K562 (cell line): Measurements from ENCODE around the gene IGF2BP1. TPM values are rescaled to one million over a fixed set of nuclear protein-coding genes. Genes with fewer than 3 reads are reported as not detected.
A peak's percentile ranks its signal among the peaks of the same experiment; 100 is the strongest.

ENCODE experiments used
- ADNP ChIP-seq: fragments of 200-800 bp; sonication (Bioruptor generic); IDR thresholded peaks from 2 replicates; pipeline ENCODE4 v1.6.1; 2016; ENCODE audit warnings: missing genetic modification characterization, missing compliant biosample characterization
- ARID2 ChIP-seq: fragments of 450-650 bp; IDR thresholded peaks from 2 replicates; pipeline ENCODE4 v1.6.1; 2017; ENCODE audit warnings: antibody characterized with exemption, mild to moderate bottlenecking
- BHLHE40 ChIP-seq: IDR thresholded peaks from 2 replicates; pipeline ENCODE4 v1.6.1; 2011; ENCODE audit warnings: low read length, improper control_type of control experiment
- BRF2 ChIP-seq: IDR thresholded peaks from 3 replicates; pipeline ENCODE4 v1.6.1; 2011; ENCODE audit warnings: borderline replicate concordance, mild to moderate bottlenecking; ENCODE audit not compliant: insufficient read length, insufficient read depth
- DDX20 ChIP-seq: fragments of 450-650 bp; IDR thresholded peaks from 2 replicates; pipeline ENCODE4 v1.6.1; 2016; ENCODE audit warnings: missing genetic modification characterization, low read depth, mild to moderate bottlenecking, missing compliant biosample characterization, moderate library complexity
- HOMEZ ChIP-seq: fragments of 250-450 bp; sonication (Bioruptor Pico); IDR thresholded peaks from 2 replicates; pipeline ENCODE4 v1.4.0; 2020; ENCODE audit warnings: mild to moderate bottlenecking, moderate library complexity
- KDM2B ChIP-seq: fragments of 250-450 bp; sonication (Bioruptor Pico); IDR thresholded peaks from 2 replicates; pipeline ENCODE4 v1.8.0; 2021; ENCODE audit warnings: mild to moderate bottlenecking, moderate library complexity
- KLF10 ChIP-seq: fragments of 250-450 bp; sonication (Bioruptor Pico); IDR thresholded peaks from 2 replicates; pipeline ENCODE4 v1.6.1; 2021; ENCODE audit warnings: matching md5 sums
- PKNOX1 ChIP-seq: fragments of 450-650 bp; IDR thresholded peaks from 2 replicates; pipeline ENCODE4 v1.6.1; 2016
- POLR2G ChIP-seq: fragments of 200-400 bp; formaldehyde crosslinking; IDR thresholded peaks from 2 replicates; pipeline ENCODE4 v1.6.1; 2017; ENCODE audit warnings: low read depth, mild to moderate bottlenecking, antibody characterized with exemption, low read length, moderate library complexity
- PRDM10 ChIP-seq: fragments of 450-650 bp; IDR thresholded peaks from 2 replicates; pipeline ENCODE4 v1.6.1; 2018; ENCODE audit not compliant: partially characterized antibody
- RNF219 ChIP-seq: fragments of 250-450 bp; sonication (Bioruptor Pico); IDR thresholded peaks from 2 replicates; pipeline ENCODE4 v1.5.0; 2022; ENCODE audit warnings: mild to moderate bottlenecking
- STAG1 ChIP-seq: sonication (generic); formaldehyde crosslinking; IDR thresholded peaks from 2 replicates; pipeline ENCODE4 v1.5.0; 2020; ENCODE audit warnings: missing genetic modification reagents, borderline replicate concordance
- THRAP3 ChIP-seq: fragments of 450-650 bp; IDR thresholded peaks from 2 replicates; pipeline ENCODE4 v1.6.1; 2016; ENCODE audit warnings: mild to moderate bottlenecking, inconsistent platforms, borderline replicate concordance
- ZBTB12 ChIP-seq: fragments of 250-450 bp; sonication (Bioruptor Pico); IDR thresholded peaks from 2 replicates; pipeline ENCODE4 v1.4.0; 2020
- ZNF282 ChIP-seq: sonication (generic); formaldehyde crosslinking; IDR thresholded peaks from 2 replicates; pipeline ENCODE4 v1.8.1; 2023; ENCODE audit warnings: missing genetic modification reagents
- polyA plus RNA-seq, 8 experiments: library from polyadenylated mRNA; depleted of rRNA in 4 of 8; stranded (reverse) in 5 of 8; unstranded in 3 of 8; fragments of >200 nt; fragmentation: Nextera tagmentation in 2 of 8; fragmentation: Illumina TruSeq in 1 of 8; extraction: Ambion mirVana in 2 of 8; extraction: Trizol in 1 of 8; gene quantifications; 2 replicates each; pipeline versions ENCODE4 v1.2.1 to v1.2.3, GENCODE V29; 2011 to 2014; ENCODE audit warnings: inconsistent platforms in 1 of 8, missing spikeins in 1 of 8
- total RNA-seq, 7 experiments: library from RNA; depleted of rRNA in 6 of 7; stranded (reverse); fragments of >200 nt in 6 of 7; fragmentation: Illumina TruSeq in 2 of 7; extraction: Trizol in 2 of 7; gene quantifications; 2 replicates each; pipeline versions ENCODE4 v1.2.1 to v1.2.3, GENCODE V29; 2011 to 2021; ENCODE audit warnings: low replicate concordance in 1 of 7

IGF2BP1 gene
- total and polyA plus RNA-seq, 9 of the 15 experiments (the other 6 are each of a cell fraction or from before 2014, with no cell fraction given), result 13.0 to 318 (median 53.6) TPM

- TF ChIP-seq PRDM10 (peak; percentile 11), RNF219 (CRISPR knock-in tag) (no peak), PKNOX1 (peak; percentile 60; the same call in 1 of the 2 replicates), HOMEZ (CRISPR knock-in tag) (no peak), BHLHE40 (no peak), ARID2 (0 out of 2 replicates have a peak, but pooled peaks have one; percentile 2), POLR2G (no peak), KDM2B (no peak), BRF2 (no peak), DDX20 (tag) (no peak), STAG1 (CRISPR knock-in tag) (no peak), ZNF282 (CRISPR knock-in tag) (no peak), THRAP3 (no peak), ZBTB12 (CRISPR knock-in tag) (no peak), KLF10 (CRISPR knock-in tag) (no peak), ADNP (no peak)
Measured at GRCh38 chr17:48996722-48997102, 473 bp upstream of the IGF2BP1 start (continued).
